ENCODE data around the gene NEU4.
"Not testable (repeated sequence)": the region's sequence is repeated elsewhere in the genome, so short reads cannot be mapped to it uniquely, and the experiment has no call there.

The NEU4 gene

GRCh38 chr2:241801611-241802420 lies 7.2 kb upstream of the NEU4 start:
- no peak overlapping the region for H3K4me3 ChIP-seq (replicated peaks in 1 of 2; ENCODE audit: low read depth in 2 of 2, low read length in 2 of 2)
- DNase-seq (ENCODE audit: low read depth in 2 of 2) = no peak
- TF ChIP-seq, protein P1, sequence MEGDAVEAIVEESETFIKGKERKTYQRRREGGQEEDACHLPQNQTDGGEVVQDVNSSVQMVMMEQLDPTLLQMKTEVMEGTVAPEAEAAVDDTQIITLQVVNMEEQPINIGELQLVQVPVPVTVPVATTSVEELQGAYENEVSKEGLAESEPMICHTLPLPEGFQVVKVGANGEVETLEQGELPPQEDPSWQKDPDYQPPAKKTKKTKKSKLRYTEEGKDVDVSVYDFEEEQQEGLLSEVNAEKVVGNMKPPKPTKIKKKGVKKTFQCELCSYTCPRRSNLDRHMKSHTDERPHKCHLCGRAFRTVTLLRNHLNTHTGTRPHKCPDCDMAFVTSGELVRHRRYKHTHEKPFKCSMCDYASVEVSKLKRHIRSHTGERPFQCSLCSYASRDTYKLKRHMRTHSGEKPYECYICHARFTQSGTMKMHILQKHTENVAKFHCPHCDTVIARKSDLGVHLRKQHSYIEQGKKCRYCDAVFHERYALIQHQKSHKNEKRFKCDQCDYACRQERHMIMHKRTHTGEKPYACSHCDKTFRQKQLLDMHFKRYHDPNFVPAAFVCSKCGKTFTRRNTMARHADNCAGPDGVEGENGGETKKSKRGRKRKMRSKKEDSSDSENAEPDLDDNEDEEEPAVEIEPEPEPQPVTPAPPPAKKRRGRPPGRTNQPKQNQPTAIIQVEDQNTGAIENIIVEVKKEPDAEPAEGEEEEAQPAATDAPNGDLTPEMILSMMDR (IDR thresholded peaks at IDR 0.05; ENCODE audit: low read depth, low read length) = no peak

GRCh38 chr2:241802421-241803318 lies 6.3 kb upstream of the NEU4 start:
- TF ChIP-seq, protein P1 (IDR thresholded peaks at IDR 0.05; ENCODE audit: low read depth, low read length) = no peak
- H3K4me3 ChIP-seq (replicated peaks in 1 of 2; ENCODE audit: low read depth in 2 of 2, low read length in 2 of 2) = no peak overlapping the region
- DNase-seq (ENCODE audit: low read depth in 2 of 2) = no peak

DNA sequence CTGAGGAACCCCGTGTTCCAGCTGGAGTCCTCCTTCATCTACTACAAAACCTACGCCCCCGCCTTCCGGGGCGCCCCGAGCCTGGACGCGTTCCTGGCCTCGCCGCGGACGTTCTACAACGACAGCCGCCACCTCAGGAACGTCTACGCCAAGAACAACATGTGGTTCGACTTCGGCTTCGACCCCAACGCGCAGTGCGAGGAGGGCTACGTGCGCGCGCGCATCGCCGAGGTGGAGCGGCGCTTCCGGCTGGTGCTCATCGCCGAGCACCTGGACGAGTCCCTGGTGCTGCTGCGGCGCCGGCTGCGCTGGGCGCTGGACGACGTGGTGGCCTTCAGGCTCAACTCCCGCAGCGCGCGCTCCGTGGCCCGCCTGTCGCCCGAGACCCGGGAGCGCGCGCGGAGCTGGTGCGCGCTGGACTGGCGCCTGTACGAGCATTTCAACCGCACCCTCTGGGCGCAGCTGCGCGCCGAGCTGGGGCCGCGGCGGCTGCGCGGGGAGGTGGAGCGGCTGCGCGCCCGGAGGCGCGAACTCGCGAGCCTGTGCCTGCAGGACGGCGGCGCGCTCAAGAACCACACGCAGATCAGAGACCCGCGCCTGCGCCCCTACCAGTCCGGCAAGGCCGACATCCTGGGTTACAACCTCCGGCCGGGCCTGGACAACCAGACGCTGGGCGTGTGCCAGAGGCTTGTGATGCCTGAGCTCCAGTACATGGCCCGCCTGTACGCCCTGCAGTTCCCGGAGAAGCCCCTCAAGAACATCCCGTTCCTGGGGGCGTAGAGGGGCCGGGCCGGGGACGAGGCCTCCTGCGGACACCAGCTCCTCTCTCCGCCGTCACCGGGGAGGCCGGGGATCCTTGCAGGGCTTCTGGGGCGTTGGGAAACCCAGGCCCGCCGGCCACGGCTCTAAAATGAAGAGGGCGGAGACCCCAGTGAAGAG lies 5.3 kb upstream of the NEU4 start:
- H3K4me3 ChIP-seq (replicated peaks in 1 of 2; ENCODE audit: low read depth in 2 of 2, low read length in 2 of 2) = peak overlapping the region; percentile 38 to 45
- DNase-seq (ENCODE audit: low read depth in 2 of 2) = peak; percentile 53 to 58
- TF ChIP-seq, protein P1 (IDR thresholded peaks at IDR 0.05; ENCODE audit: low read depth, low read length) = no peak

DNA sequence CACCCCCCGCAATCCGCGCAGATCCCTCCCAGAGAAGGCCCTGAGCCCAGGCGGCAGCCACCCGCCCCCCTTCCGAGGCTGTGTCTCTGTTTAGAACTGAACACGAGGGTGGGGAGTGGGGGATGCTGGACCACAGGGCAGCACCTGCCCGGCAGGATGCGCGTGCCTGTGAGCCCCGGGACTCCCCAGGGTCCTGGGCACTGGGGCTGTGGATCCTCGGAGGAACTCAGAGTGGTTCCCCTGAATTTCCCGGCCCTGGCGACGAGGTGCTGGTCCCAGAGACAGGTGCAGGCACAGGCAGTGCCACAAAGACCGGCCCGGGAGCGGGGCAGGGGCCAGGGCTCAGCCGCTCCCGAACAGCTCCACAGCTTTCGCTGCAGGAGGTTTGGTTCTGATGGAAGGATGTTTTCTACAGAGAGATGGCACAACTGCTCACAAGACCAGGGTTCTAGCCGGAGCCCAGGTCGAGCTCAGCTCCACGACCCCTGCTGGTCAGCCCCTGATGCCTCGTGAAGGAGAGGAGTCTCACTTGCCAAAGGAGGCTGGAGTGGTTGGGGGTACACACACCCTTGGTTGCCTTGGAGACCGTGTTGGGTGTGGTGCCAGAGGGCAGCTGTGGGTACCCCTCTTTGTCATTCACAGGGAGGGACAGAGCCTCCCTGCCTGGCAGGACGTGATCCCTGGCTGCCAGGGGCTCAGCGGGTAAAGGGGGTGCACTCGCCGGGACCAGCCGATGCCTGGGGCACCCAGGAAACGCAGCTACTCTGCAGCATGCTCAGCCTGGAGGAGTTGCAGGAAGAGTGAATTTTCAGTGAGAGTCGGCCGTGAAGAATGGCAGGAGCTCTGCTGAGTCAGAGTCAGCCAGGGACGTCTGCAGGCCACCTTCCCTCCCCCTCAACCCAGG lies 4.4 kb upstream of the NEU4 start:
- DNase-seq (ENCODE audit: low read depth in 2 of 2) = peak; percentile 38 to 48
- H3K4me3 ChIP-seq (replicated peaks in 1 of 2; ENCODE audit: low read depth in 2 of 2, low read length in 2 of 2) = peak overlapping the region; percentile 38 to 45
- TF ChIP-seq, protein P1 (IDR thresholded peaks at IDR 0.05; ENCODE audit: low read depth, low read length) = no peak

- DNase-seq (ENCODE audit: low read depth in 2 of 2); H3K4me3 ChIP-seq (replicated peaks in 1 of 2; ENCODE audit: low read depth in 2 of 2, low read length in 2 of 2): not testable (repeated sequence)
Measured at GRCh38 chr2:241806217-241806616, 2.8 kb upstream of the NEU4 start.

DNA sequence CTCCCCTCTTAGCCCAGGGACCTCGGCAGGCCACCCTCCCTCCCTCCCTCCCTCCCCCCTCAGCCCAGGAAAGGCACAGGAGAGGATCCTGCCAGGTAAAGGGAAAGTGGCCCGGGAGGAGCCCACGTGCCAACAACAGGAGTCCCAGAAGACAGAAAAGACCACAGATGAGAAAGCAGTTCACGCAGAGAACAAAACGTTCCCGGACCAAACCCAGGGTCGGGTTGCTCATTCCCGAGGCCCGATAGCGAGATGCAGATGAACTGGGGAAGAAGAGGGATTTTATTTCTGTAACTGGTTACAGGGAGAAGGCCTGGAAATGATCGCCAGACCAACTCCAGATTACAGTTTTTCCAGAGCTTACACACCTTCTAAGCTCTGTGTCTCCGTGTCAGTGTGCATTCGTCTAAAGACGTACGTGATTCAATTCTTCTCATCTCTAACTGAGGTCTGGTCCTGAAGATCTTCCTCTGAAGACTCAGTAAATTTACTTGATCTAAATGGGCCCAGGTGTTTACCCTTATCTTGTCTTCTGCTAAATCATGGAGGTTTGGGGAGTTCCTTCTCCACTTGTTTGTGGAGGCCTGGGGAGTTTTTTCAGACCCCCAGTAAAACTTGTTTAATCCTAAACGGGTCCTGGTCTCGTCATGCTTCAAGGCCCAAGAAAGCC lies 807 bp upstream of the NEU4 start:
- TF ChIP-seq, protein P1 (IDR thresholded peaks at IDR 0.05; ENCODE audit: low read depth, low read length) = no peak

More for the DNA sequence above, 807 bp upstream of the NEU4 start:
- H3K4me3 ChIP-seq (replicated peaks in 1 of 2; ENCODE audit: low read depth in 2 of 2, low read length in 2 of 2) = no peak overlapping the region
- peak in 1 of 2 donors; percentile 51 for DNase-seq (ENCODE audit: low read depth in 2 of 2)

Measured in cardiac fibroblast (primary cell).